ENCODE results near the gene PTGDR. TPM values are rescaled to one million over a fixed set of nuclear protein-coding genes. Genes with fewer than 3 reads are reported as not detected.

Gene PTGDR
- total RNA-seq, 4 donors from 2014 or later, result 0.74 to 2.1 (median 1.6) TPM

DNA sequence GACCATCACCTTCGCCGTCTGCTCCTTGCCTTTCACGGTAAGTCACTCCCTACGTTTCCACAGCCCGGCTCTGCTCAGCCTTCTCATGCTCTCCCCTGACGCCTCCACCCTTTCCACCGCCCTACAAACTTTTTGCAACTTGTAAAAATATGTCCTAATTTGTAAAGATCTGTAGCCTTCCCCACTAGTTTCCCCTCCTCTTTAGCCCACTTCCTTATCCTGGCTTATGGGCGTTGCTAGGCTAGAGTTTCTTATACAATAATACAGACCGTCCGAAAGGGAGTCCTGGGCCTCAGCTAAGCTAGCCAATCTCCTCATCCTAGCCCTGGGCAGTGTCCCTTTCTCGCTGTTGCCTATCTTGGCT, 47.8 kb downstream of the PTGDR start:
- TF ChIP-seq, protein P1, sequence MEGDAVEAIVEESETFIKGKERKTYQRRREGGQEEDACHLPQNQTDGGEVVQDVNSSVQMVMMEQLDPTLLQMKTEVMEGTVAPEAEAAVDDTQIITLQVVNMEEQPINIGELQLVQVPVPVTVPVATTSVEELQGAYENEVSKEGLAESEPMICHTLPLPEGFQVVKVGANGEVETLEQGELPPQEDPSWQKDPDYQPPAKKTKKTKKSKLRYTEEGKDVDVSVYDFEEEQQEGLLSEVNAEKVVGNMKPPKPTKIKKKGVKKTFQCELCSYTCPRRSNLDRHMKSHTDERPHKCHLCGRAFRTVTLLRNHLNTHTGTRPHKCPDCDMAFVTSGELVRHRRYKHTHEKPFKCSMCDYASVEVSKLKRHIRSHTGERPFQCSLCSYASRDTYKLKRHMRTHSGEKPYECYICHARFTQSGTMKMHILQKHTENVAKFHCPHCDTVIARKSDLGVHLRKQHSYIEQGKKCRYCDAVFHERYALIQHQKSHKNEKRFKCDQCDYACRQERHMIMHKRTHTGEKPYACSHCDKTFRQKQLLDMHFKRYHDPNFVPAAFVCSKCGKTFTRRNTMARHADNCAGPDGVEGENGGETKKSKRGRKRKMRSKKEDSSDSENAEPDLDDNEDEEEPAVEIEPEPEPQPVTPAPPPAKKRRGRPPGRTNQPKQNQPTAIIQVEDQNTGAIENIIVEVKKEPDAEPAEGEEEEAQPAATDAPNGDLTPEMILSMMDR (IDR thresholded peaks at IDR 0.05), result no peak
- DNase-seq (ENCODE audit: low spot score), result no peak
- ATAC-seq (ENCODE audit: low FRiP score), result no peak

DNA sequence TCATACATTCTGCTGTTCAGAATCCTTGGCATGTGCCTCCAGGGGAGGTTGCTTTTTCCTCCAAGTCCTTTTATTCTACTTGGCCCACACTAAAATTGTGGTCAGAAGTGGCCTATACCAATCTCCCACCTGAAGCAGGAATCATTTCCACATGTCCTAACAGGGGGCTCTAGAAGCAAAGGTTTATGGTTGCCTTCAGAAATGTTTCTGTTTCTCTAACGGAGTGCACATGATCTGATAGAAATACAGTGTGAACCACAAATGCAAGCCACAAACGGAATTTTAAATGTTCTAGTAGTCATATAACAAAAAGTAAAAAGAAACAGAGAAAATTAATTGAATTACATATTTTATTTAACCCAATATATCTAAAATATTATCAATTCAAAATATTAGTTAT, 50.6 kb downstream of the PTGDR start:
- TF ChIP-seq, protein P1 (IDR thresholded peaks at IDR 0.05), result no peak
- DNase-seq (ENCODE audit: low spot score) (no peak), ATAC-seq (ENCODE audit: low FRiP score) (no peak)

DNA sequence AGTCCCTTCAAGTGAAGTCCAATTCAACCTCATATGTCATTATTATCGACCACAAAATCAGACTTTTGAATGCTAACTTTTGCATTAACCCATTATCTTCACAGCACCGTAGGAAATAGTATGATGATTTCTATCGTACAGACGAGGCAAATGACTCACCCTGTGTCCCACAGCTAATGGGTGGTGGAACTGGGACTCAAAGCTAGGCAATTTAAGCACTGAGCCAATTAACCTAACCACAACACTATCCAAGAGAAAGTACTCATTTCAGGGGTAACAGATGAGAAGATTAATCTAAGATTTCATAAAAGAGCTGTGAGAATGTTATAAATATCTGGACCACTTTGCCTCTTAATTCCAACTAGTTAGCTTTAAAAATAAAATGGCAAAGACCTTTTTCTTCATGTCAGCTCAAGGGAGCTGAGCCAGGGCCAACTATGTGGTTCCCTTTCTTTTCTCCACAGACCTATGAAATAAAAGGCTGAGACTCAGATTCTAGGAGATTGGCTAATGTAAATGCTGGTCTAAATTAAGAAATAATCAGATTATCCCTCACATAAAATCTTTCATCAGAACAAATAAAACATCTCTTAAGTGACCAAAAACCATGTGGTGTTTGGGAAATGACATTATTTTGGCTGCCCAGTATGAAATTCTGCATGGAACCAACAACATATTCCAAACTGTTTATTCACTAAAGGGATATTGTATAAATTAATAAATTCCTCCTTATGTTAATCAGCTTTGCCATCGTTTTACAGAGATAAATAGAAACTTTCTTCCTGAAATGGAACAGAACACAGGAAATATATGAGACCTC, 51.5 kb downstream of the PTGDR start:
- ATAC-seq (ENCODE audit: low FRiP score) (no peak), DNase-seq (ENCODE audit: low spot score) (no peak)
- TF ChIP-seq, protein P1 (IDR thresholded peaks at IDR 0.05), result no peak

DNA sequence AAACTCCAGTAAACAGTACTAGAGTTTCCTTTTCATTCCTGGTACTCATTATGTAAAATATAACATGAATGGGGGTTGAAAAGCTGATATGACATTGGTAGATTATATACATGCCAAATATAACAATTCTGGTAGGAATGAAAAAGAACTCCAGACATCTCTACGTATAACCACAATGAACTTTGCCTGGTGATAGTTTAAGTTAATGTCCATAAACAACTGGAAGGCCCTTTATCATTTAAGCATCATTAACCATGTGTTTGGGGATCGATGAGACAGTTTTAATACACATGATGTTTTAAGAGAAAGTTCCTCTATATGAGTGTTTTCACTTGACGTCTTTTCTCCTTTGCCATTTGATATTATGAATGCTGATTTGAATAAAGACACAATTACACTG, 52.4 kb downstream of the PTGDR start:
- DNase-seq (ENCODE audit: low spot score), result no peak
- TF ChIP-seq, protein P1 (IDR thresholded peaks at IDR 0.05), result no peak
- no peak for ATAC-seq (ENCODE audit: low FRiP score)

DNA sequence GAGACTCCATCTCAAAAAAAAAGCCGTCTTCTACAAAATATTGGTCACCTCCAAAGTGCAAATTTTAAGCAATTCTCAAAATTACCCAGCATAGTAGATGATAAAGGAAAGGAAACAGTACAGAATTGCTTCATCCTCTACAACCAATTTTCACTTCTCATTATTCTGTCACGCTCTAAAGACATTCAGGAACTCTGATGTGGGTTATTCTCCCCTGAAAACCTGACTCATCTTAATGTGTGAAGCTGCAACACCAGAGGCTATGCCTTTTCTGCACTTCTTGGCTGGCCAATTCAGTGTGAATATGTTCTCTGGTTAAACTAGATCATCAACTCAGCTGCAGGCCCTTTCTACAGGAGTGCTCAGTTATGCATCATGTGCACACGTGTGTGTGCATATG, 57.6 kb downstream of the PTGDR start:
- no peak for ATAC-seq (ENCODE audit: low FRiP score)
- TF ChIP-seq, protein P1 (IDR thresholded peaks at IDR 0.05), result no peak
- DNase-seq (ENCODE audit: low spot score), result no peak

DNA sequence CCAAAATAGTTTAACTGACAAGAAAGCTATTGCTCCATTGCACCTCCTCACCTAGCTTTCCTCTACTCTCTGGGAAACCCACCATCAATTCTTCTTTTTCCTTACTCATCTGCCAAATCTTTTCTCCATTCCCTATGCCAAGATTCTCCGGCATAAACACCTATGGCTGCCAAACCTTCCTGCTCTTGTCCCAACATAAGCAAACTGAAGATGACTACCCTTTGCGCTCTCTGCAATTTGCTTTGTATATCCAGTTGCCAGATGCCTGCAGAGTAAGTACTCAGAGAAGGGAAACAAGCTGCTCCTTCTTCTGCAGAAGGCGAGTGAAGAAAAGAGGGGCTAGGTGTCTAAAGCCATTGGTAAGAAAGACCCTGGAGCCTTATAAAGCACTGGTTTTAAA, 58.1 kb downstream of the PTGDR start:
- TF ChIP-seq, protein P1 (IDR thresholded peaks at IDR 0.05), result no peak
- DNase-seq (ENCODE audit: low spot score) (no peak), ATAC-seq (ENCODE audit: low FRiP score) (no peak)

Other genes starting within 250 kb of the PTGDR start
- gene NID2, start 198.6 kb upstream of the PTGDR start, total RNA-seq, result 10 to 100 TPM; 33.3 to 67.0 (median 45.4) TPM
- gene PTGER2, start 46.6 kb downstream of the PTGDR start, total RNA-seq, result 10 to 100 TPM in 1 of 4 donors, 1 to 10 TPM in 3; 4.0 to 34.8 (median 6.3) TPM

Measured in omental fat pad (tissue), 4 donors.